Heart right ventricle (tissue), 16 donors: Measurements from ENCODE around the gene TSPAN11. TPM values are rescaled to one million over a fixed set of nuclear protein-coding genes. Genes with fewer than 3 reads are reported as not detected.

ENCODE experiments used
- ATAC-seq, 8 donors: fragments of 200-7000 bp; cut with Tn5 transposase; one replicate each; pipeline ENCODE4 v1.9.1; 2020; ENCODE audit warnings: mild to moderate bottlenecking in 8 of 8, moderate library complexity in 8 of 8, moderate number of reproducible peaks in 1 of 8
- DNase-seq, 2 donors: peaks; one replicate each; pipeline ENCODE4 v3.0.0-alpha.2; 2020
- H3K27ac ChIP-seq, 10 donors: fragments of 200-600 bp; sonication (generic) in 2 of 10; one replicate each; pipeline versions ENCODE4 v1.5.0 to v1.8.0; 2020 to 2022; ENCODE audit warnings: mild to moderate bottlenecking in 3 of 10
- H3K27me3 ChIP-seq, 7 donors: fragments of 200-600 bp; one replicate each; pipeline ENCODE4 v1.8.0; 2021 to 2022; ENCODE audit warnings: mild to moderate bottlenecking in 2 of 7
- H3K36me3 ChIP-seq, 9 donors: fragments of 200-600 bp; sonication (generic) in 1 of 9; one replicate each; pipeline versions ENCODE4 v1.5.0 to v1.8.0; 2020 to 2022; ENCODE audit warnings: mild to moderate bottlenecking in 2 of 9
- H3K4me1 ChIP-seq, 9 donors: fragments of 200-600 bp; sonication (generic) in 1 of 9; one replicate each; pipeline versions ENCODE4 v1.5.0 to v1.8.0; 2020 to 2022; ENCODE audit warnings: mild to moderate bottlenecking in 4 of 9
- H3K4me3 ChIP-seq, 10 donors: fragments of 200-600 bp; sonication (generic) in 2 of 10; one replicate each; pipeline versions ENCODE4 v1.5.0 to v1.8.0; 2020 to 2022; ENCODE audit warnings: mild to moderate bottlenecking in 7 of 10, moderate library complexity in 2 of 10
- H3K9me3 ChIP-seq, 11 donors: fragments of 200-600 bp in 10 of 11; sonication (generic) in 2 of 11; one replicate each; pipeline versions ENCODE4 v1.5.0 to v1.8.0; 2013 to 2022; ENCODE audit warnings: mild to moderate bottlenecking in 2 of 11, control low read depth in 1 of 11, moderate library complexity in 1 of 11
- WGBS, 2 donors: extraction: QIAGEN DNeasy Blood & Tissue Kit; methylation state at CpG; one replicate each; pipeline ENCODE4 v1.1.7; 2013; ENCODE audit warnings: inconsistent platforms in 1 of 2; 5-methylcytosine and 5-hydroxymethylcytosine counted together
- intact Hi-C, 10 donors: fragments of 100-400 bp; cut with DNase I; formaldehyde crosslinking; loops; one replicate each; pipeline versions ENCODE4 v1.11.1 to v1.14.2; 2022
- polyA plus RNA-seq, 2 donors: library from polyadenylated mRNA; stranded (reverse); fragments of 200-250 nt; gene quantifications; one replicate each; pipeline ENCODE4 v1.2.3, GENCODE V29; 2013
- total RNA-seq, 10 donors: library from RNA; stranded (reverse); fragmentation: NEBNext Ultra II Directional in 3 of 10; extraction: Animal tissue kit (Norgen Biotek cat#: 25700) in 3 of 10; gene quantifications; one replicate each; pipeline versions ENCODE4 v1.2.1 to v1.2.4, GENCODE V29; 2021 to 2023
- TF ChIP-seq, protein P1 (sequence below), 9 donors: fragments of 200-600 bp; sonication (generic) in 2 of 9; IDR thresholded peaks; one replicate each; pipeline versions ENCODE4 v1.5.0 to v1.8.0; 2021 to 2022; ENCODE audit warnings: antibody characterized with exemption in 9 of 9, mild to moderate bottlenecking in 5 of 9, moderate library complexity in 1 of 9
- donor health status: Arrhythmogenic right ventricular cardiomyopathy.
- donor health status: ischemic (EF 13 %, LVEDD 7.1; RV severe dilation, severe dysfunction).
- donor health status: healthy with polysubstance abuse.
- donor health status: DM: no; HTN: yes; CAD: no.
- donor health status: DM: no; HTN: no; CAD: no.
- donor health status: ischemic (EF 25% LVEDD 6.9; RV normal size, moderate dysfunction).
- donor health status: ischemic (EF 25% LVEDD 5.7; RV mildly dilated, moderate dysfunction).
- donor health status: healthy.
- donor health status: DM: yes; HTN: yes; CAD: no.
- donor health status: Ischemic cardiomyopathy.
- donor health status: ischemic (EF 35%, LVEDD 5.7; RV mildly dilated, moderate dysfunction).
- donor health status: nonischemic (EF 11% LVEDD 7.7; RV severe dilation, severe dysfunction).
- donor health status: DM: yes; HTN: yes; CAD: no.
- donor health status: PGD.
- donor health status: ischemic (EF 29% LVEDD 5.4; RV normal size, mild dysfunction).
- donor health status: nonischemic (EF 23%, LVEDD 6.1; RV moderate dilation, normal function).

TSPAN11 gene
- total and polyA plus RNA-seq, 12 donors = 0.60 to 2.9 (median 0.94) TPM

GRCh38 chr12:30970559-30971197, 44.1 kb downstream of the TSPAN11 start:
- WGBS, 2 donors = 17 to 20% methylated on average over 7 of the region's 7 CpGs
- intact Hi-C loops = no loop called here
- TF ChIP-seq, protein P1, sequence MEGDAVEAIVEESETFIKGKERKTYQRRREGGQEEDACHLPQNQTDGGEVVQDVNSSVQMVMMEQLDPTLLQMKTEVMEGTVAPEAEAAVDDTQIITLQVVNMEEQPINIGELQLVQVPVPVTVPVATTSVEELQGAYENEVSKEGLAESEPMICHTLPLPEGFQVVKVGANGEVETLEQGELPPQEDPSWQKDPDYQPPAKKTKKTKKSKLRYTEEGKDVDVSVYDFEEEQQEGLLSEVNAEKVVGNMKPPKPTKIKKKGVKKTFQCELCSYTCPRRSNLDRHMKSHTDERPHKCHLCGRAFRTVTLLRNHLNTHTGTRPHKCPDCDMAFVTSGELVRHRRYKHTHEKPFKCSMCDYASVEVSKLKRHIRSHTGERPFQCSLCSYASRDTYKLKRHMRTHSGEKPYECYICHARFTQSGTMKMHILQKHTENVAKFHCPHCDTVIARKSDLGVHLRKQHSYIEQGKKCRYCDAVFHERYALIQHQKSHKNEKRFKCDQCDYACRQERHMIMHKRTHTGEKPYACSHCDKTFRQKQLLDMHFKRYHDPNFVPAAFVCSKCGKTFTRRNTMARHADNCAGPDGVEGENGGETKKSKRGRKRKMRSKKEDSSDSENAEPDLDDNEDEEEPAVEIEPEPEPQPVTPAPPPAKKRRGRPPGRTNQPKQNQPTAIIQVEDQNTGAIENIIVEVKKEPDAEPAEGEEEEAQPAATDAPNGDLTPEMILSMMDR (IDR thresholded peaks at IDR 0.05) = no peak
- peak in 1 of 2 donors; percentile 31 for DNase-seq
- H3K4me1 ChIP-seq = peaks cover 0 to 42% (median 15%) of the 10 kb centered on the region in 9 donors
- H3K9me3 ChIP-seq = no peaks in the 10 kb centered on the region
- no peaks in the 10 kb centered on the region for H3K27me3 ChIP-seq
- H3K4me3 ChIP-seq = no peak overlapping the region
- H3K27ac ChIP-seq = peak overlapping the region in 2 of 10 donors; percentile 23 to 28
- H3K36me3 ChIP-seq = no peaks in the 10 kb centered on the region
- peak in 4 of 8 donors; percentile 27 to 49 (median 36) for ATAC-seq

DNA sequence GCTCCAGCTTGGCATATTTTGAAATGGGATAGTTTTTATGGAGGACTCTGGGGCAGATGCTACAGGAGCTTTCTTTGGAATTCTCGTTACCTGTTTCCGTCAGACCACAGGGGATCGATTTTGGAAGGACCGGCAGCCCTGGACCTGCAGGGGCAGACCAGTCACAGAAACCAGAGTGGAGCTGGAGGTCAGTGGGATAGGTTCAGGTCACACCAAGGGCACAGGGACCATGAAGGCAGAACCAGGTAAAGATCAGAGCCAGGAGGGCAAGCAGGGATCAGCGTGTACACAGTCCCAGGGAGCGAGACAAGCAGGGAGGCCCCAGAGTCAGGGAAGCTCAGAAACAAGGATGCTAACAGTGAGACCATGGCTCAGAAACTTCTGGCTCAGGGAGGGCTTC, 45.5 kb downstream of the TSPAN11 start:
- 90 to 91% methylated on average over 6 of the region's 6 CpGs for WGBS, 2 donors
- Histone ChIP-seq H3K4me3 (no peak overlapping the region), H3K4me1 (peaks cover 0 to 48% (median 17%) of the 10 kb centered on the region in 9 donors)

DNA sequence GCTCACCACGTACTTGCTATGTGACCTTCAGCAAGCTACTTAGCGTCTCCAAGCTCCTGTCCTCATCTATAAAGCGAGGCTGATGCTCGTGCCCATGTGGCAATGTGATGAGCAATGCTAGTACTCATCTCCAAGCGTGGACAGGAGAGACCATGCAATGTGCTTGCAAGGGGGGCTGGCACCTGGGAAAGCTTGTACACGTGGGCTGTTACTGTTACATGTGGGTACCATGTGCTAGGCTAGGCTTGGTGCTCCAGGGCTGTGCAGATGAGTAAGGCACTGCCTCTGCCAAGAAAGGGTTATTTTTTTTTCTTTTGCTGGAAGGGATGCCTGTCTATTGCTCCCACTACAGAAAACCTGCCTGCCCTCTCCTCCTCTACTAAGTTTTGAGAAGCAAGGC, 46.6 kb downstream of the TSPAN11 start:
- WGBS, 2 donors = 54 to 62% methylated on average over 6 of the region's 6 CpGs
- no peak overlapping the region for H3K4me3 ChIP-seq
- intact Hi-C loops = no loop called here
- no peak for DNase-seq
- no peak for ATAC-seq
- H3K4me1 ChIP-seq = peaks cover 0 to 44% (median 17%) of the 10 kb centered on the region in 9 donors
- no peaks in the 10 kb centered on the region for H3K9me3 ChIP-seq
- no peaks in the 10 kb centered on the region for H3K27me3 ChIP-seq
- TF ChIP-seq, protein P1 (IDR thresholded peaks at IDR 0.05) = no peak
- no peak overlapping the region for H3K27ac ChIP-seq
- no peaks in the 10 kb centered on the region for H3K36me3 ChIP-seq

More for the DNA sequence above, 45.5 kb downstream of the TSPAN11 start:
- H3K27ac ChIP-seq = no peak overlapping the region
- DNase-seq (no peak), ATAC-seq (no peak)
- intact Hi-C loops = no loop called here
- H3K36me3 ChIP-seq = no peaks in the 10 kb centered on the region
- TF ChIP-seq, protein P1 (IDR thresholded peaks at IDR 0.05) = no peak
- H3K9me3 ChIP-seq = no peaks in the 10 kb centered on the region
- no peaks in the 10 kb centered on the region for H3K27me3 ChIP-seq

DNA sequence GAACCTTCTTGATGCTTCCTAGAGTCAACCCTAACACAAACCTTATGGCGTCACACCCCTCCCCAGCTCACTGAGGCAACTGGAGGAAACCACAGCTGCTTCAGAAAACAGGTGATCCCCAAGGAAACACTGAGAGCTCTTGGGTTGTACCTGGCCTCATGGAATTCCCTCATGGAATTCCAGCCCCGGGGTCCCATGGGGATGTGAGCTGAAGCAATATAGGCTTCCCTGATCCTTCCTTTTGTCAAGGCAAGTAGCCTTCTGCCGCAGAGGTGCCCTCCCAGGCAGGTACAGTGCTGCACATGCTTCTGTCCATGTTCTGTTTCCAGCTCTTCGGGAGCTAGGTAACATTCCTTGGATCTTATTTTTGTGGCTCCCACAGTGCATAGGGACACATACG, 47.3 kb downstream of the TSPAN11 start:
- Histone ChIP-seq H3K27ac (no peak overlapping the region), H3K9me3 (no peaks in the 10 kb centered on the region), H3K36me3 (no peaks in the 10 kb centered on the region), H3K4me1 (peaks cover 0 to 44% (median 17%) of the 10 kb centered on the region in 9 donors), H3K4me3 (no peak overlapping the region), H3K27me3 (no peaks in the 10 kb centered on the region)
- DNase-seq (no peak), ATAC-seq (no peak)
- TF ChIP-seq, protein P1 (IDR thresholded peaks at IDR 0.05) = no peak
- WGBS, 2 donors = 90 to 91% methylated on average over 5 of the region's 5 CpGs
- intact Hi-C loops = no loop called here
